HepG2 (cell line): ENCODE results near the gene C14orf119. TPM values are rescaled to one million over a fixed set of nuclear protein-coding genes. Genes with fewer than 3 reads are reported as not detected.
A peak's percentile ranks its signal among the peaks of the same experiment; 100 is the strongest.

Source experiments
- ADNP ChIP-seq: sonication (generic); formaldehyde crosslinking; IDR thresholded peaks from 2 replicates; pipeline ENCODE4 v1.4.0; 2020; ENCODE audit warnings: missing genetic modification reagents
- FOXP4 ChIP-seq: sonication (generic); formaldehyde crosslinking; IDR thresholded peaks from 2 replicates; pipeline ENCODE4 v1.4.0; 2020; ENCODE audit warnings: missing genetic modification reagents
- SALL1 ChIP-seq: sonication (generic); formaldehyde crosslinking; IDR thresholded peaks from 2 replicates; pipeline ENCODE4 v1.8.0; 2022; ENCODE audit warnings: mild to moderate bottlenecking, missing genetic modification reagents
- THAP11 ChIP-seq: IDR thresholded peaks from 2 replicates; pipeline ENCODE4 v1.6.1; 2016; ENCODE audit warnings: missing biosample characterization, missing genetic modification reagents
- UBTF ChIP-seq: sonication (generic); formaldehyde crosslinking; IDR thresholded peaks from 2 replicates; pipeline ENCODE4 v1.4.0; 2020; ENCODE audit warnings: mild to moderate bottlenecking, missing genetic modification reagents
- ZFP62 ChIP-seq: sonication (generic); formaldehyde crosslinking; IDR thresholded peaks from 2 replicates; pipeline ENCODE4 v1.4.0; 2020; ENCODE audit warnings: missing genetic modification reagents
- ZNF773 ChIP-seq: sonication (generic); formaldehyde crosslinking; IDR thresholded peaks from 2 replicates; pipeline ENCODE4 v1.4.0; 2020; ENCODE audit warnings: missing genetic modification reagents, borderline replicate concordance
- polyA plus RNA-seq, 8 experiments: library from polyadenylated mRNA; depleted of rRNA in 3 of 8; stranded (reverse) in 7 of 8; unstranded in 1 of 8; fragments of >200 nt; fragmentation: Illumina TruSeq in 4 of 8; extraction: Trizol in 4 of 8; gene quantifications; 2 replicates each; pipeline versions ENCODE4 v1.2.1 to v1.2.3, GENCODE V29; 2011 to 2016; ENCODE audit warnings: low read depth in 4 of 8, missing spikeins in 1 of 8, mixed read lengths in 1 of 8; ENCODE audit not compliant: insufficient read depth in 1 of 8
- total RNA-seq, 5 experiments: library from RNA; depleted of rRNA; stranded (reverse); fragments of >200 nt; fragmentation: Illumina TruSeq; extraction: Trizol; gene quantifications; 2 replicates each; pipeline ENCODE4 v1.2.3, GENCODE V29; 2016; ENCODE audit warnings: low read depth in 1 of 5
- TF ChIP-seq, protein P1 (sequence below): sonication (generic); formaldehyde crosslinking; IDR thresholded peaks from 2 replicates; pipeline ENCODE4 v1.5.0; 2020; ENCODE audit warnings: mild to moderate bottlenecking, missing genetic modification reagents, borderline replicate concordance
- TF ChIP-seq, protein P2 (sequence below): sonication (generic); formaldehyde crosslinking; IDR thresholded peaks from 2 replicates; pipeline ENCODE4 v1.4.0; 2020; ENCODE audit warnings: missing genetic modification reagents
- TF ChIP-seq, protein P3 (sequence below): sonication (generic); formaldehyde crosslinking; IDR thresholded peaks from 2 replicates; pipeline ENCODE4 v1.5.1; 2020; ENCODE audit warnings: missing genetic modification reagents, mild to moderate bottlenecking, borderline replicate concordance

C14orf119 gene
- total and polyA plus RNA-seq, 2 of the 13 experiments (the other 11 are each of a cell fraction or from before 2014, with no cell fraction given) = 117 to 206 TPM

DNA sequence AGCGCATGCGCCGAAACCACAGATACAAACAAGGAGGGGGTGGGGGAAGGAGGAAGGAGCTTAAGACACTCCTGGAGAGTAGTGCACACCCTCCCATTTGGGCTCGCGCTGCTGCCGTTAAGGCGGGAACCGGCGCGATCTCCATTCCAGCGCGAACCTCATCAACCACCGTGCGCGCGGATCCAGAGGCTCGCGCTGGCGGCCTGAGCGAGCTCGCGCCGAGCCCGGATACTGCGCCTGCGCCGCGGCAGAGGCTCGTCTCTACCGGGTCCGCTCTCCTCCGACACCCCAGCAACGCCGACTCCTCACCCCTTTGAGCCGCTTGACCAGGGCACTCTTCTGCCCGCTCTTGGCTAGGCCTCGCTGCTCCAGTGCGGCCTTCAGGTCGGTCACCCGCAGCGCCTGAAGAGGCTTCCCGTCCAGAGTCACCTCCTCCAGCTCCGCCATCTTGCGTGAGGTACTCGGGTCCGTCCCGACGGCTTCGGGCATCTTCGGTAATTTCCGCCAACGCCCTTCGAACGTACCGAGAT lies 574 bp upstream of the C14orf119 start, which contains the start of gene ACIN1 (continued):
- peak; percentile 96; the same call in 1 of the 2 replicates for TF ChIP-seq ZNF773 (CRISPR knock-in tag)
- TF ChIP-seq, protein P1, sequence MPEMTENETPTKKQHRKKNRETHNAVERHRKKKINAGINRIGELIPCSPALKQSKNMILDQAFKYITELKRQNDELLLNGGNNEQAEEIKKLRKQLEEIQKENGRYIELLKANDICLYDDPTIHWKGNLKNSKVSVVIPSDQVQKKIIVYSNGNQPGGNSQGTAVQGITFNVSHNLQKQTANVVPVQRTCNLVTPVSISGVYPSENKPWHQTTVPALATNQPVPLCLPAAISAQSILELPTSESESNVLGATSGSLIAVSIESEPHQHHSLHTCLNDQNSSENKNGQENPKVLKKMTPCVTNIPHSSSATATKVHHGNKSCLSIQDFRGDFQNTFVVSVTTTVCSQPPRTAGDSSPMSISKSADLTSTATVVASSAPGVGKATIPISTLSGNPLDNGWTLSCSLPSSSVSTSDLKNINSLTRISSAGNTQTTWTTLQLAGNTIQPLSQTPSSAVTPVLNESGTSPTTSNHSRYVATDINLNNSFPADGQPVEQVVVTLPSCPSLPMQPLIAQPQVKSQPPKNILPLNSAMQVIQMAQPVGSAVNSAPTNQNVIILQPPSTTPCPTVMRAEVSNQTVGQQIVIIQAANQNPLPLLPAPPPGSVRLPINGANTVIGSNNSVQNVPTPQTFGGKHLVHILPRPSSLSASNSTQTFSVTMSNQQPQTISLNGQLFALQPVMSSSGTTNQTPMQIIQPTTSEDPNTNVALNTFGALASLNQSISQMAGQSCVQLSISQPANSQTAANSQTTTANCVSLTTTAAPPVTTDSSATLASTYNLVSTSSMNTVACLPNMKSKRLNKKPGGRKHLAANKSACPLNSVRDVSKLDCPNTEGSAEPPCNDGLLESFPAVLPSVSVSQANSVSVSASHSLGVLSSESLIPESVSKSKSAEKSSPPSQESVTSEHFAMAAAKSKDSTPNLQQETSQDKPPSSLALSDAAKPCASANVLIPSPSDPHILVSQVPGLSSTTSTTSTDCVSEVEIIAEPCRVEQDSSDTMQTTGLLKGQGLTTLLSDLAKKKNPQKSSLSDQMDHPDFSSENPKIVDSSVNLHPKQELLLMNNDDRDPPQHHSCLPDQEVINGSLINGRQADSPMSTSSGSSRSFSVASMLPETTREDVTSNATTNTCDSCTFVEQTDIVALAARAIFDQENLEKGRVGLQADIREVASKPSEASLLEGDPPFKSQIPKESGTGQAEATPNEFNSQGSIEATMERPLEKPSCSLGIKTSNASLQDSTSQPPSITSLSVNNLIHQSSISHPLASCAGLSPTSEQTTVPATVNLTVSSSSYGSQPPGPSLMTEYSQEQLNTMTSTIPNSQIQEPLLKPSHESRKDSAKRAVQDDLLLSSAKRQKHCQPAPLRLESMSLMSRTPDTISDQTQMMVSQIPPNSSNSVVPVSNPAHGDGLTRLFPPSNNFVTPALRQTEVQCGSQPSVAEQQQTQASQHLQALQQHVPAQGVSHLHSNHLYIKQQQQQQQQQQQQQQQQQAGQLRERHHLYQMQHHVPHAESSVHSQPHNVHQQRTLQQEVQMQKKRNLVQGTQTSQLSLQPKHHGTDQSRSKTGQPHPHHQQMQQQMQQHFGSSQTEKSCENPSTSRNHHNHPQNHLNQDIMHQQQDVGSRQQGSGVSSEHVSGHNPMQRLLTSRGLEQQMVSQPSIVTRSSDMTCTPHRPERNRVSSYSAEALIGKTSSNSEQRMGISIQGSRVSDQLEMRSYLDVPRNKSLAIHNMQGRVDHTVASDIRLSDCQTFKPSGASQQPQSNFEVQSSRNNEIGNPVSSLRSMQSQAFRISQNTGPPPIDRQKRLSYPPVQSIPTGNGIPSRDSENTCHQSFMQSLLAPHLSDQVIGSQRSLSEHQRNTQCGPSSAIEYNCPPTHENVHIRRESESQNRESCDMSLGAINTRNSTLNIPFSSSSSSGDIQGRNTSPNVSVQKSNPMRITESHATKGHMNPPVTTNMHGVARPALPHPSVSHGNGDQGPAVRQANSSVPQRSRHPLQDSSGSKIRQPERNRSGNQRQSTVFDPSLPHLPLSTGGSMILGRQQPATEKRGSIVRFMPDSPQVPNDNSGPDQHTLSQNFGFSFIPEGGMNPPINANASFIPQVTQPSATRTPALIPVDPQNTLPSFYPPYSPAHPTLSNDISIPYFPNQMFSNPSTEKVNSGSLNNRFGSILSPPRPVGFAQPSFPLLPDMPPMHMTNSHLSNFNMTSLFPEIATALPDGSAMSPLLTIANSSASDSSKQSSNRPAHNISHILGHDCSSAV (CRISPR knock-in tag) = peak; percentile 88; the same call in 1 of the 2 replicates
- TF ChIP-seq, protein P2, sequence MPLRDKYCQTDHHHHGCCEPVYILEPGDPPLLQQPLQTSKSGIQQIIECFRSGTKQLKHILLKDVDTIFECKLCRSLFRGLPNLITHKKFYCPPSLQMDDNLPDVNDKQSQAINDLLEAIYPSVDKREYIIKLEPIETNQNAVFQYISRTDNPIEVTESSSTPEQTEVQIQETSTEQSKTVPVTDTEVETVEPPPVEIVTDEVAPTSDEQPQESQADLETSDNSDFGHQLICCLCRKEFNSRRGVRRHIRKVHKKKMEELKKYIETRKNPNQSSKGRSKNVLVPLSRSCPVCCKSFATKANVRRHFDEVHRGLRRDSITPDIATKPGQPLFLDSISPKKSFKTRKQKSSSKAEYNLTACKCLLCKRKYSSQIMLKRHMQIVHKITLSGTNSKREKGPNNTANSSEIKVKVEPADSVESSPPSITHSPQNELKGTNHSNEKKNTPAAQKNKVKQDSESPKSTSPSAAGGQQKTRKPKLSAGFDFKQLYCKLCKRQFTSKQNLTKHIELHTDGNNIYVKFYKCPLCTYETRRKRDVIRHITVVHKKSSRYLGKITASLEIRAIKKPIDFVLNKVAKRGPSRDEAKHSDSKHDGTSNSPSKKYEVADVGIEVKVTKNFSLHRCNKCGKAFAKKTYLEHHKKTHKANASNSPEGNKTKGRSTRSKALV = peak; percentile 81; the same call in 1 of the 2 replicates
- no peak for TF ChIP-seq THAP11 (CRISPR knock-in tag)
- TF ChIP-seq UBTF (CRISPR knock-in tag) = peak; percentile 99
- TF ChIP-seq SALL1 (CRISPR knock-in tag) = peak; percentile 98
- no peak for TF ChIP-seq ADNP (CRISPR knock-in tag)
- TF ChIP-seq ZFP62 (CRISPR knock-in tag) = peak; percentile 96; the same call in 1 of the 2 replicates
- TF ChIP-seq FOXP4 = peak; percentile 69
- TF ChIP-seq, protein P3, sequence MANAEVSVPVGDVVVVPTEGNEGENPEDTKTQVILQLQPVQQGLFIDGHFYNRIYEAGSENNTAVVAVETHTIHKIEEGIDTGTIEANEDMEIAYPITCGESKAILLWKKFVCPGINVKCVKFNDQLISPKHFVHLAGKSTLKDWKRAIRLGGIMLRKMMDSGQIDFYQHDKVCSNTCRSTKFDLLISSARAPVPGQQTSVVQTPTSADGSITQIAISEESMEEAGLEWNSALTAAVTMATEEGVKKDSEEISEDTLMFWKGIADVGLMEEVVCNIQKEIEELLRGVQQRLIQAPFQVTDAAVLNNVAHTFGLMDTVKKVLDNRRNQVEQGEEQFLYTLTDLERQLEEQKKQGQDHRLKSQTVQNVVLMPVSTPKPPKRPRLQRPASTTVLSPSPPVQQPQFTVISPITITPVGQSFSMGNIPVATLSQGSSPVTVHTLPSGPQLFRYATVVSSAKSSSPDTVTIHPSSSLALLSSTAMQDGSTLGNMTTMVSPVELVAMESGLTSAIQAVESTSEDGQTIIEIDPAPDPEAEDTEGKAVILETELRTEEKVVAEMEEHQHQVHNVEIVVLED (CRISPR knock-in tag) = peak; percentile 76
